Stimulated activated CD8-positive, alpha-beta memory T cell treated with anti-CD3 and anti-CD28 coated beads, Interleukin-4, amount 100 ng/mL, for 48 hours (primary cell): ENCODE data around the gene EXT2.

ENCODE experiments used
- DNase-seq: peaks from one replicate; pipeline ENCODE4 v3.0.0-alpha.2; 2020

The EXT2 gene

DNA sequence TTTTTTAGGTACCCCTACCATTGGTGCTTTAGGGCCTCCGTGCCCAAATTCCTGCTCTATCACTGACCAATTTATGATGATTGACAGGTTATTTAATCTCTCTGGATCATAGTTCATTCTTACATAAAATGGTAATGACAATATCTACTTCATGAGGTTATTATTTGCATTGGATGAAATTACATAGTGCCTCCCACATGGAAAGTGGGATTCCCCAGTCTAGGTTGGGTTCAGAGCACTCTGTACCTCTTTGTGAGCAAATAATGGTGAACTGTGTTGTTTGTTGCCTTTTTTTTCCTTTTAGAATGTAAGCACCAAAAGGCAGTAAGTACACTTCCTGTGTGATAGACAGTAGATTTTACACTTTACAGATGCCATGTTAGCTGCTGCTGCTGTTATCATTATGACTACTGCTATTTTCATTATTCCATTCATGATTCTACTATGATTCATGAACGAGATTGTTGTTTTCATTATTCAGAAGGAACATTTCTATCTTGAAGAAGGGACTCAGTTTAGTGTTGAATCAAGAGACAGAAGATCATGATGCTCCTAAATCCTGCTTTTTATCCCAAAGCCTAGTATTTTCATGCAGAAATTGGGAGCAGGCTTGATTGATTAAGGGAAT, 113.6 kb downstream of the EXT2 start:
- no peak for DNase-seq

DNA sequence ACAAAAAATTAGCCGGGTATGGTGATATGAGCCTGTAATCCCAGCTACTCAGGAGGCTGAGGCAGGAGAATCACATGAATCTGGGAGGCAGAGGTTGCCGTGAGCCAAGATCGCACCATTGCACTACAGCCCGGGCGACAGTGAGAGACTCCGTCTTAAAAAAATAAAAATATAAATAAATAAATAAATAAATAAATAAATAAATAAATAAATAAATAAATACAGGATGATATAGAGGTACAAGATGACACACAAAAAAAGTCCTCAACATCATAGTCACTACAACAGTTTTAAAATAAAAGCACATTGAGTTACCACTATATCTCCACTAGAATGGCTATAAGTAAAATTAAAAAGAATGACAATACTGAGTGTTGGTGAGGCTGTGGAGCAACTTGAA, 116.7 kb downstream of the EXT2 start:
- no peak for DNase-seq

DNA sequence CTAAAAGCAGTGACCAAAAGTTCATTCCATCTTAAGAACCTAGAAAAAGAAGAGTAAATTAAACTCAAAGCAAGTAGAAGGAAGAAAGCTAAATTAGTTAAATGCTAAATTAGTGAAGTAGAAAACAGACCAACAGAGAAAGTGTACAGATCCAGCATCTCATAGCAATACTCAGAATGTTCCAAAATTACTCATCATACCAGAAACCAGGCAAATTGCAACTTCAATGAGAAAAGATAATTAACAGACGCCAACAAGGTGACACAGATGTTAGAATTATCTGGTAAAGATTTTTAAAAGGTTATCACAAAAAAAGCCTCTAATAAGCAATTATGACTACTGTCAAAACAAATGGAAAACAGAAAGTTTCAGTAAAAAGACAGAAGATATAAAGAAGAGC, 117.7 kb downstream of the EXT2 start:
- DNase-seq = no peak

DNA sequence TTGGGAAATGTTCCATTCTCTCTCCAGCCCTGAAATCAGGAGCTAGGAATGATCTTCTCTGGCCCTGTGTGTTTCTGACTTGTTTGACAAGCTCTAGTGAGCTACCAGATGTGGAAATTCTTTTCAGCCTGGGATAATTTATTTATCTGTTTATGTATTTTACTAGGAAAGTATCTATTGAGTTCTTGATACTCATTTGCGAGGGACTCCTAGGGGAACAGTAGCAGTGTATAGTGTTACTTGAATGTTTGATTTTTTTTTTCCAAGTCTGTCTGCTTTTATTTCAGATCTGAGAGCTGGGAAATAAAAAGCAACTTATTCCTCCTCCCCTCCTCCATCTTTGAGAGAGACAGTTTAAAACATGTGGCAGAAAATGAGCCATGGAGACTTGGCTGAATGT, 122.0 kb downstream of the EXT2 start:
- DNase-seq = no peak

DNA sequence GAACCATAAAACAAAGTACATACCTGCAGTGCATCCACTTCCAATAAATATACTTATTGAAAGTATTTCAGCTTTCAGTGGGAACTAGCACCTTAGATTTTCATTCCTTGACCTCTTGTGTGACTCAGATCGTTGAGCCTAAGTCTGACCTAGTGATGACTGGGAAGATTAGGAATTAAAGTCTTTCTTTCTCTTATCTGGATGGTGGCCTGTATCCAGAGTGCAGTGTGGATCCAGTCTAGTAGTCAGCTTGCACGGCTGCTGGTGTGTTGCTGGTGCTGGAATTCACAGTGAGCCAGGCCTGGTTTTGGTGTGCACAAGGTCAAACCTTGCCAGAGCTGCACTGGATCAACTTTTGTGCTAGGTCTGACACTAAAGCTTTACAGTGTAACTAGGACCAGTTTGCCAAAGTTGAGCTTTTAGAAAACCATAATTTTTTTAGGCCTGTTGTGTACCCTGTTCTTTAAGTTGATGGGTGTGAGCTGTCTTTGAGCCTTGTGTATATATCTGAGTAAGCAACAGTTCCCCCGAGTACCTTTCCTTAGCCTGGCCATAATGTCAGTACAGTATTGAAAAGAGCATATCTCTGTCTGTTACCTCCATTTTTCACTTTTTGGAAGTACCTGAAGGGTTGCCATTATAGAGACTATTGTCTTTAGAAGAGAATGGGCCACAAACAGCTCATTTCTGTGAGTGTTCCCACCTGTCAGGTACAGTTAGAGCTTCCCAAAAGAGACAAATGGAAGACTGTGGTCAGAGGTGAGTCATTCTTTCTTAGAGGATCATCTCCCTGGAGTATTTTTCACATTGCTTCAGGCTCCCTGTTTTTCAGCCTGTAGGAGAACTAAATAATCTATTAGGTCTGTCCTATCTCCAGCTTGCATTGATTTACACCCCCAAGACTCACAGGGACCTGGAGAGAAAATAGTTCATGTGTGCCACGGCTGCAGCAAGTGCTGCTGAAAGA, 124.6 kb downstream of the EXT2 start:
- no peak for DNase-seq

DNA sequence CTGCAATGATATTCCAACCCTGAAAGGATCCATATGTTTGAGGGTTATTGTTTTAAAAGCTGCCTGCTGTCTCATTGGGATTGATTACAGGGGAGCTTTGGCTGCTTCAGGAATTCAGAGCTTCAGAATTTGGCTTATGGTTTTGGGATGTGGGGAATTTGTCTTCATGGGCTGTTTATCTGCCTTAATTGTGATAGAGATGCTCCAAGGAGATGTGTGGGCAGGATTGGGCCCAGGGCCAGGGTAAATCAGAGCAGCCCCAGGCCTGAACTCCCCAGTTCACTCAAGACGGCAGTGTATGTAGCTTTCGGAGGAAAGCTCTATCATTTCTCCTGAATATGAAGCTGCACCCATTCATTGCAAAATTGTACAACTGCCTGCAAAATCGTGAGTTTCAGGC, 126.0 kb downstream of the EXT2 start:
- no peak for DNase-seq

DNA sequence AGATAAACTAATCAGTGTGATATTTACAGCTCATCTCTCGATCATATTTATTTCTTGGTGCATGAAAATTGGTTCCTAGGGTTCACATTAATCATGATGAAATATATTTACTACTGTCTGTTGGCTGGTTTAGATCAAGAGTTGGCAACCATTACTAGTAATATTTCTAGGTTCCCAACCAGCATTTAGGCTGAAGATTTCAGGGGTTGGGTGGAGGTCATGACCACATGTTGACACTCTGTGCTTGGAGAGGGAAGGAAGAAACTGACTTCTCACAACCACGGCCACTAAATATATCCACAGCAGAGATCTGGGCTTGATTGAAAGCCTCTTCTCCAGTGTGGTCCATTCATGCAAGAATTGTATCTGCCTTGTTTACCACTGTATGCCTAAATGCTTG, 126.5 kb downstream of the EXT2 start:
- no peak for DNase-seq

DNA sequence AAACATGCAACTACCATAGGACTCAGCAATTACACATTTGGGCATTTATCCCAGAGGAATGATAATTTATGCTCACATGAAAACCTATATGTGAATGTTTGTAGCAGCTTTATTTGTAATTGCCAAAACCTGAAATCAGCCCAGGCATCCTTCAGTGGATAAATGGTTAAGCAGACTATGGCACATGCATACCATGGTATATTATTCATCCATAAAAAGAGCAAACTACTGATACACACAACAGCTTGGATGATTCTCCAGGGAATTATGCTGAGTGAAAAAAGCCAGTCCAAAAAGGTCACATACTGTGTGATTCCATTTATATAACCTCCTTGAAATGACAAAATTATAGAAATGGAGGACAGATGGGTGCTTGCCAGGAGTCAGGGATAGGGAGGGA, 127.8 kb downstream of the EXT2 start:
- DNase-seq = no peak

DNA sequence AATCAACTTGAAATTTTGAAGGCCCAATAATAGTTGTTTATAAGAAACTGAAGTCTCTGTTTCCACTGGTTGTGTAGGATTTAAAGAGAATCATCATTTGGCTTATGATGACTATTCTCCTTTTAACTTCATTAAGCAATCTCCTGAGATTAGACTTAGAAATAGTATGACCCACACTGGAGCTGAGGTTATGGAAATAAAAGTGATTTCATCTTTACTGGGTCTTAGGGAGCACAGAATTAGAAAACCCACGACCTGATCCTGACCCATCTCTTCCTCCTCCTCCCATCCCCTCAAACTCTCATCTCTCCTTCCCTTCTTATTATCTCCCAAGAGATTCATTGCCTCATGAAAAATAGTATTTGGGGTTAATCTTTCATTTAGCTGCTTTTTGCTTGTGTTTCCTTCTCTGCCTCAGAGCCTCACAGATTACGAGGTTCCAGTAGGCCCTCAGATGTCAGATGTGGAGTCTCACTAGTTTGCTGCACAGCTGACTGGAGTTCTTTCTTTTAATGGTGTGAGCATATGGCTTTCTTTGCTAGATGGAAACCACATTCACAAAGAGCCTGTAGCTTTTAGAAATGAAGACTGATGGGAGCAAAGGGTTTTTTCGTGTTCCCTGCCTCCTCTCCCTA, 129.5 kb downstream of the EXT2 start:
- DNase-seq = no peak

DNA sequence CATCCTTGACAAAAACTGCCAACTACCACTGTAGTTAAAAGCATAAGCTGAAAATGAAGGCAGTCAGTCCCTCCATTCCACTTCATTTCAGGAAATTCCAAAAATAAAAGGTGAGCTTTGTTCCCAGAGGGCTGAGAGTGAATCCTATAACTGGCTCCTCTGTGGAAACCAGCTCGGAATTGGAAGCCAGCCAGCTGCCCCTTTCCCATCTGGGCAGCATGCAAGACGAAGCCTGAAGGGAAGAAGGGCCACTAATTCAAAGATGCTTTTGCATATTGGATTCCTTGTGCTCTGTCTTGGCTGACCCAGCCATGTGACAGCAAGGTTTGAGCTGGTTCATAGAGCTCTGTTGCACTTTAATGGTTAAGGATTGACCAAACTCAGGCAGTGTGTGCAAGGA, 131.0 kb downstream of the EXT2 start:
- no peak for DNase-seq

DNA sequence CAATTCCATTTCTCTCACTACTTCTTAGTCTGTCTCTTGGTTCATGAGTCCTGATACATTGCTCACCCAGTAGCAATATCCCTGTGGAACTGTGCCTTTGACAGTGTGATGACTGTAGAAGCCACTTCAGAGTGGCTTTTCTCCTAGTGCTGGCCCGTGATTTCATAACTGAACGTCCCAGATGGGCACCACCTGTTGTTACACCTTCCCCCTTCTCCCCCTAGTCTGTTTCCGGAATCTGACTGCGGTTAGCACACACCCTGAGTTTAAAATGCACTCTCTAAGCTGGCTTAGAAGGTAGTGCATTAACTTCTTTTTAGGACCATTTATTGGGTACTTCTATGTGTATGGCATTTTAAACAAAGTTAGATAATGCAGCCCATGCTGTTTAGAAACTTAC, 131.5 kb downstream of the EXT2 start:
- DNase-seq = no peak

DNA sequence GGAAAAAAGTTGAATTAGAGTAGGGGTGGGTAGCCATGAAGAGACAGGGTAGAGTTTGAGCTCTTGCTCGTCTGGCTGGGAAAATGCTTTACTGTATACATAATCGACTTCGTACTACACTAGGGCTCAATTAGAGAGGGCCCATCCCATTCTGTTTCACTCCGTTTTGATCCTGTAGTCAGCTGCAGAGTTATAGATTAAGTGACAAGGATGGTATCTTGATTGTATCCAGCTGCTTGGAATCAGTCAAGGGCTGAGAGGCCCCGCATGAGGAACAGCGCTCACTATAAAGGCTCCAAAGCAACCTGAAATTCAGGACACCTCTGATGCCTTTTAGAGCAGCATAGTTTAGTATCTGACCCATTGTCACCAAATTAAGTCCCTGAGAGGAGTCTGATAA, 132.9 kb downstream of the EXT2 start:
- no peak for DNase-seq

DNA sequence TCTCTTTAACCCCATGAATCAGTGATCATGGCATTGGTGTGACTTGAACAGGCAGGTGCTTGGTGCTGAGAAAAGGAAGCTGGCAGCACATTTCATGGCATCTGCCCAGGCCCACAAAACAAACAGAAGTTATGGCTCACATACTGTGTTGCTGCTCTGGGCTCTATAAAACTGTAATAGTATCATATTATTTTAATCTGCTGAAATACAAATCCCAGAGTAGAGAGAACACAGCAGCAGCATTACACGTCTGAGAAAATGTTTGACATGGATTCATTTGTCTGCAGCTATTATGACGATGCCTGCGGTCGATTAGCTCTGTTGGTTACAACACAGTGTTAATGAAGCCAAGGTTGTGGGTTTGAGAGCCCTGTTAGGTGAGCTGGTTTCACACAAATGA, 133.6 kb downstream of the EXT2 start:
- DNase-seq = no peak

DNA sequence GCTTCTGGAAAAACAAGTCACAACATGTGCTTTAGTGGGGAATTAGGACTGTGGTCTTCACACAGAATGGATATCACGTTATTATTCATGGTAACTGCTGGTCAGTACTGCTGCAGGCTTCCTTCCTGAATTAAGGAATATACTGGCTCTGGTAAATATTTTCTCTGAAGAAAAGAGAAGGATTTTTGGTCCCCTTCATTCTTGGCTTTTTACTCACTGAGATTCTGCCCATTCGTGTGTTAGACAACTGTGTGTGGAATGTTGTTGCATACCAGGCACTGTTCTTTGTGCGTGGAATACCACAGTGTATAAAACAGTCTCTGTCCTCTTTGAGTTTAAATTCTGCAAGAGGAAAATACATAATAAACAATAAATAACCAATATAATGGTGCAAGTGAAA, 134.1 kb downstream of the EXT2 start:
- DNase-seq = no peak

DNA sequence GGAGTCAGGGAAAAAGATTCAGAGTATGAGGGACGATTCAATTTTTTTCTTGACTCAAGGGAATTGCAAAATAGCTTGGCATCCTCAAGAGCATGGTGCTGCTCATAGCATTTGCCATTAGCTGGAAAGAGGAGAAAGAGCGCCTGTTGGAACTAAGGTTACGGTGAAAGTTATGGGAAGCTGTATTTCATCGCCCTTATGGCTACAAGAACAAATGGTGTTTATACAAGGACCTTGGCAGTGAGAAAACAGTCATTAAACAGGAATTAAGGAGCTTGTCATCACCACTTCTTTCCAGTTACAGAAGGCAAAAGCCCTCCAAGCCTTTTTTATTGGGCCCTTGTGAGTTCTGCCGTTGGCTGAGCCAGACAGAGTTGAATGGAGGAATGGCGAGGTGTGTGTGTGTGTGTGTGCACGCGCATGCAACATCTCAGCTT, 140.3 kb downstream of the EXT2 start:
- no peak for DNase-seq

DNA sequence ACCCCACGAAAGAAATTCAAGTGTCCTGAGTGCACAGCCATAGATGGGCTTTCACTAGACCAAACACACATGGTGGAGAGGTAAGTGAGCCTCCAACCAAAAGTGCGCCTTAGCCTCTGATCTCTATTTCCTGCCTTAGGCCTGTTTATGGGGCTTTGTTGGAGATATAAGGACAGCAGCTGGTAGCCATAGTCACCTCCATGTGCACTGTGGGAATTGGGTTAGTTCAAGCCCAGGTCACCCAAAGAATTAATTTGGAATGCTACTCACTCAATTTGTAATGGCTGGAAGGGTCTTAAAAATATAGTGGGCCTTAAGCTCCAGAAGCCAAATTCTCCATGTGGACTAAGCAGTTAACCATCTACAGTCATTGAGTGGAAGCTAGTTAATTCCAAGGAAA, 140.8 kb downstream of the EXT2 start:
- no peak for DNase-seq

DNA sequence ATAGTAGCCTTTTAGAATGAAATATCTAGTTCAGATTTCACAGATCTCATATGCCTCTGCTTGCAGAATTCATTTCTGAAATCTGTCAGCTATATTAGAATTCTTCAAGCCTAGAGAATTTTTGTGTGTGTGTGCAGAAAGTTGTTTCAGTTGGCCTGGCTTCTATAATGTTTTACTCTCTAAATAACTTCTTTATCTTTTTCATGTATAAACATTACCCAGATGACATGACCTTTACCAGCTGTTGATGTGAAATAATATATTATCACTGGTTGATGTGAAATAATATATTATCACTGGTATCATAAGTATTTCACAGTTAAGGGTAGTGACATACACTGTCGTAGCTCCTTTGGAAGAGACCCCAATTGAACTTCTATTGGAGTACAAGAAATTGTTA, 141.7 kb downstream of the EXT2 start:
- DNase-seq = no peak

DNA sequence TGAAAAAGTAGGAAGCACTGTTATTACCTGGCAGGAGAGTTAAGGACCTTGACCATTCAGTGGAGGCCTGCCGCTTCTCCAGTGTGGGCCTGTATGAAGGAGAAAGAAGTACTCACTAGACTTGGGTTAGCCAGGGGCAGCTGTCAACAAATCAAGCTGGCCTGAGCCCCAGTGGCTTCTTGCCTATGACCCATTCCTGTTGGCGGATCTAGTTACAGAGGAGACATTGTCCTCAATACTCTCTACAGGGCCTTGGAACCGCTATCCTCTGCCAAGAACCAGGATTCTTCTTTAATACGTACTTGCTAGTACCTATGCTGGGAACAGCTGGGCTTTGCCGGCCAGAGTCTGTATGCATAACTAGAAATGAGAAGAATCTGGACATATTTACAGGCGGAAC, 146.4 kb downstream of the EXT2 start:
- no peak for DNase-seq

DNA sequence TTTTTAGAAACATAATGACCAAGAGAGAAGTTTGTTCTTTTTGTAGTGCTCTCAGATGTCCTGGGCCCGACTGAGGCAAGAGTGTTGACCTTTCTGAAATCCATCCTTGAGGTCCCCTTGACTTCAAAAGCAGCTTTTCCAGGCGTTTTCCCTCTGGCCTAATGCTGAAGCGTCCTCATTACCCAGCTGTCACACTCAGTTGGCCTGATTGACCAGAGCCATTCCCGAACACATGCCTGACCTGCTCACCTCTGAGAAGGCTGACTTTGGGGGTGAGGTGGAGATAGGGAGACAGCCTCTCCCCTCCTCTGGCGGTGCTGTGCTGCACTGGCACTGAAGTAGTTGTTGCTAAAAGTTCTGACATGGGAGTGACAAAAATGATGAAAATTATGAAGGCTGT, 147.6 kb downstream of the EXT2 start:
- no peak for DNase-seq

DNA sequence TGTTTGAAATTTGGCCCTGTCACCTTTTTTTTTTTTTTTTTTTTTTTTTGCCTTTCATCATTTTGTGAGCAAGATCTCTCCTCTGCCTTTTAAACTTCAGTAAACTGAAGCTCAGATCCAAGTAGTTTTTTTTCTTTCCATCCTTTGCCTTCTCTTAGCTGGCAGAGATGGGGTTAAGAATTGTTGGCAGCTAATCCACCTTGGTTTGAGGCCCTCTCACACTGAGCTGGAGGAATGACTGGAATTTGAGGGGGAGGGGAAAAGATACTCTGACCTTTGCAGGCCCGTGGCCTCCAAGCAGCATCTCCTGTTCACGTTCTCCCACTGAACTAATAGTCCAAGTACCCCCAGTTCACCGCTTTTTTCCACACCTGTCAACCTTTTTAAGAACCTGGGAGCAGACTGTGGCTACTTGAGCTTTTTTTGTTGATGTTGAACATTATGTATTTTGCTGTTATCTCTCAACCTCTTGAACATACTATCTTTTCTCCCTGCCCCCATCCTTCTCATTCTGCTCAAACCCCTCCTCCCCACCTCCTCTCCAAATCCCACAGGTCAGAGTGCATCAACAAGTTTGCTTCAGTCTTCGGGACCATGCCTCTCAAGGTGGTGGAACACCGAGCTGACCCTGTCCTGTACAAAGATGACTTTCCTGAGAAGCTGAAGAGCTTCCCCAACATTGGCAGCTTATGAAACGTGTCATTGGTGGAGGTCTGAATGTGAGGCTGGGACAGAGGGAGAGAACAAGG, 148.3 kb downstream of the EXT2 start:
- no peak for DNase-seq

DNA sequence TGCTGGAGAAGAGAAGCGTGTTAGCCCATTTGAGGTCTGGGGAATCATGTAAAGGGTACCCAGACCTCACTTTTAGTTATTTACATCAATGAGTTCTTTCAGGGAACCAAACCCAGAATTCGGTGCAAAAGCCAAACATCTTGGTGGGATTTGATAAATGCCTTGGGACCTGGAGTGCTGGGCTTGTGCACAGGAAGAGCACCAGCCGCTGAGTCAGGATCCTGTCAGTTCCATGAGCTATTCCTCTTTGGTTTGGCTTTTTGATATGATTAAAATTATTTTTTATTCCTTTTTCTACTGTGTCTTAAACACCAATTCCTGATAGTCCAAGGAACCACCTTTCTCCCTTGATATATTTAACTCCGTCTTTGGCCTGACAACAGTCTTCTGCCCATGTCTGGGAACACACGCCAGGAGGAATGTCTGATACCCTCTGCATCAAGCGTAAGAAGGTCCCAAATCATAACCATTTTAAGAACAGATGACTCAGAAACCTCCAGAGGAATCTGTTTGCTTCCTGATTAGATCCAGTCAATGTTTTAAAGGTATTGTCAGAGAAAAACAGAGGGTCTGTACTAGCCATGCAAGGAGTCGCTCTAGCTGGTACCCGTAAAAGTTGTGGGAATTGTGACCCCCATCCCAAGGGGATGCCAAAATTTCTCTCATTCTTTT, 149.3 kb downstream of the EXT2 start:
- DNase-seq = no peak

DNA sequence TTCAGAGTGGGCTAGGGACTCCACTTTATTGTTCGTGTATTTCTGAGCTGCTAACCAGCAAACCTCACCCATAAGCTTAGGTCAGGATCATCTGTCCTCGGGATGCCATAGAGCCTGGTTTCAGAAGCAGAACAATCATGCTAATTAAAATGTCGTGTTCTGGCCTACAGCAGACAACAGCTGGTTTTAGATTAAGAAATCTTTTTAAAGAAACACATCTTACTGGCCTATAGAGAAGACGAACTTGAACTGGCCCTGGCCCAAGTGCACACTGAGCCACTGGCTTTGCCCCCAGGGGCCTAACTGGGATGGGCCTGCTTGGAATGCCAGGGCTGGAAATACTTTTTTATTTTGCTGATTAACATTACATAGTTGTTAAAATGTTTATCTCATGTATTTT, 151.2 kb downstream of the EXT2 start:
- no peak for DNase-seq

DNA sequence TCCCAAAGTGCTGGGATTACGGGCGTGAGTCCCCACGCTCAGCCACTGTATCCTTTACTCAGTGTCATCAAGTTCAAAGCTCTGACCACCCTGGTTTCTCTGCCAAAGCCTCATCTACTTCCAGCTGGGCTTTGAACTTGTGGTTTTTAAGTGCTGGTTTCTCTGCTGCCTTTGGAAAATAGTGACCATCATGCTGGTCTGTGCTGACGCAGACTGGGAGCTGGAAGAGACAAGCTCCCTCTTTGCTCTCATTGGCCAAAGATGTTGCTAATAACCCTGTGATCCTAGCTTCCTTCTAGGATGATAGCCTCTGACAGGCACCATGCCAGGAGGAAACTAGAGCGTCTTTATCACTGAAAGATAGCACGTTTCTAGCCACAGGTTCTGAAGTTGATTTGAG, 152.0 kb downstream of the EXT2 start:
- no peak for DNase-seq
